ENCODE measurements around the gene CHSY3. TPM values are rescaled to one million over a fixed set of nuclear protein-coding genes. Genes with fewer than 3 reads are reported as not detected.

The CHSY3 gene
- total RNA-seq, 1 donor from 2014 or later = 3.9 TPM

GRCh38 chr5:130110328-130110727 lies 206.1 kb downstream of the CHSY3 start:
- Histone ChIP-seq H3K4me3 (no peak overlapping the region), H3K27me3 (no peaks in the 10 kb centered on the region), H3K4me1 (no peaks in the 10 kb centered on the region), H3K27ac (no peak overlapping the region), H3K36me3 (no peaks in the 10 kb centered on the region), H3K9me3 (no peaks in the 10 kb centered on the region)
- TF ChIP-seq CTCF (IDR thresholded peaks at IDR 0.05) (no peak), POLR2A (IDR thresholded peaks at IDR 0.05) (no peak), POLR2AphosphoS5 (IDR thresholded peaks at IDR 0.05; ENCODE audit: insufficient read depth in 1 of 2, low read depth in 1 of 2) (no peak)
- intact Hi-C loops (cut with DNase I) = no loop called here
- no peak for DNase-seq (ENCODE audit: extremely low spot score in 2 of 2)

- intact Hi-C loops (cut with DNase I) = no loop called here
- TF ChIP-seq CTCF (IDR thresholded peaks at IDR 0.05) (no peak), POLR2AphosphoS5 (IDR thresholded peaks at IDR 0.05; ENCODE audit: insufficient read depth in 1 of 2, low read depth in 1 of 2) (no peak), POLR2A (IDR thresholded peaks at IDR 0.05) (no peak)
Observed at GRCh38 chr5:130111746-130112145, 207.5 kb downstream of the CHSY3 start.

GRCh38 chr5:130112246-130112645 lies 208.0 kb downstream of the CHSY3 start:
- Histone ChIP-seq H3K27ac (no peak overlapping the region), H3K27me3 (no peaks in the 10 kb centered on the region), H3K36me3 (no peaks in the 10 kb centered on the region), H3K9me3 (no peaks in the 10 kb centered on the region), H3K4me1 (no peaks in the 10 kb centered on the region), H3K4me3 (no peak overlapping the region)
- no peak for DNase-seq (ENCODE audit: extremely low spot score in 2 of 2)
- no peak for TF ChIP-seq POLR2A (IDR thresholded peaks at IDR 0.05)
- TF ChIP-seq CTCF (IDR thresholded peaks at IDR 0.05) = no peak
- TF ChIP-seq POLR2AphosphoS5 (IDR thresholded peaks at IDR 0.05; ENCODE audit: insufficient read depth in 1 of 2, low read depth in 1 of 2) = no peak
- intact Hi-C loops (cut with DNase I) = no loop called here

More at GRCh38 chr5:130111746-130112145, 207.5 kb downstream of the CHSY3 start:
- H3K27me3 ChIP-seq = no peaks in the 10 kb centered on the region
- H3K4me3 ChIP-seq = no peak overlapping the region
- H3K36me3 ChIP-seq = no peaks in the 10 kb centered on the region
- no peak overlapping the region for H3K27ac ChIP-seq
- no peaks in the 10 kb centered on the region for H3K9me3 ChIP-seq
- H3K4me1 ChIP-seq = no peaks in the 10 kb centered on the region
- no peak for DNase-seq (ENCODE audit: extremely low spot score in 2 of 2)

GRCh38 chr5:130115686-130116085 lies 211.4 kb downstream of the CHSY3 start:
- DNase-seq (ENCODE audit: extremely low spot score in 2 of 2) = no peak
- Histone ChIP-seq H3K27ac (no peak overlapping the region), H3K9me3 (no peaks in the 10 kb centered on the region), H3K4me3 (no peak overlapping the region), H3K4me1 (no peaks in the 10 kb centered on the region), H3K27me3 (no peaks in the 10 kb centered on the region), H3K36me3 (no peaks in the 10 kb centered on the region)
- intact Hi-C loops (cut with DNase I) = no loop called here
- TF ChIP-seq CTCF (IDR thresholded peaks at IDR 0.05) = no peak
- TF ChIP-seq POLR2AphosphoS5 (IDR thresholded peaks at IDR 0.05; ENCODE audit: insufficient read depth in 1 of 2, low read depth in 1 of 2) = no peak

- Histone ChIP-seq H3K36me3 (no peaks in the 10 kb centered on the region), H3K27ac (no peak overlapping the region), H3K9me3 (no peaks in the 10 kb centered on the region), H3K4me1 (no peaks in the 10 kb centered on the region), H3K4me3 (no peak overlapping the region), H3K27me3 (no peaks in the 10 kb centered on the region)
- no peak for DNase-seq (ENCODE audit: extremely low spot score in 2 of 2)
- TF ChIP-seq POLR2A (IDR thresholded peaks at IDR 0.05) = no peak
- no peak for TF ChIP-seq POLR2AphosphoS5 (IDR thresholded peaks at IDR 0.05; ENCODE audit: insufficient read depth in 1 of 2, low read depth in 1 of 2)
- TF ChIP-seq CTCF (IDR thresholded peaks at IDR 0.05) = no peak
- intact Hi-C loops (cut with DNase I) = no loop called here
Observed at GRCh38 chr5:130116462-130116861, 212.2 kb downstream of the CHSY3 start.
